ENCODE data around the gene CAMSAP3.

- TF ChIP-seq, protein P1, sequence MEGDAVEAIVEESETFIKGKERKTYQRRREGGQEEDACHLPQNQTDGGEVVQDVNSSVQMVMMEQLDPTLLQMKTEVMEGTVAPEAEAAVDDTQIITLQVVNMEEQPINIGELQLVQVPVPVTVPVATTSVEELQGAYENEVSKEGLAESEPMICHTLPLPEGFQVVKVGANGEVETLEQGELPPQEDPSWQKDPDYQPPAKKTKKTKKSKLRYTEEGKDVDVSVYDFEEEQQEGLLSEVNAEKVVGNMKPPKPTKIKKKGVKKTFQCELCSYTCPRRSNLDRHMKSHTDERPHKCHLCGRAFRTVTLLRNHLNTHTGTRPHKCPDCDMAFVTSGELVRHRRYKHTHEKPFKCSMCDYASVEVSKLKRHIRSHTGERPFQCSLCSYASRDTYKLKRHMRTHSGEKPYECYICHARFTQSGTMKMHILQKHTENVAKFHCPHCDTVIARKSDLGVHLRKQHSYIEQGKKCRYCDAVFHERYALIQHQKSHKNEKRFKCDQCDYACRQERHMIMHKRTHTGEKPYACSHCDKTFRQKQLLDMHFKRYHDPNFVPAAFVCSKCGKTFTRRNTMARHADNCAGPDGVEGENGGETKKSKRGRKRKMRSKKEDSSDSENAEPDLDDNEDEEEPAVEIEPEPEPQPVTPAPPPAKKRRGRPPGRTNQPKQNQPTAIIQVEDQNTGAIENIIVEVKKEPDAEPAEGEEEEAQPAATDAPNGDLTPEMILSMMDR (IDR thresholded peaks at IDR 0.05): no peak
- TF ChIP-seq POLR2A (IDR thresholded peaks at IDR 0.05): no peak
Measured at GRCh38 chr19:7650148-7650547, 54.5 kb downstream of the CAMSAP3 start.
